PFSK-1 (cell line): Measurements from ENCODE around the gene BANF2.

Experiments
- POLR2AphosphoS5 ChIP-seq: IDR thresholded peaks from 2 replicates; pipeline ENCODE4 v1.6.1; 2012; ENCODE audit warnings: low read depth, mild to moderate bottlenecking, control low read depth, low read length, moderate library complexity
- REST ChIP-seq, 2 experiments: IDR thresholded peaks; 2 replicates each; pipeline versions ENCODE4 v1.6.1 to v1.8.0; 2011 to 2012; ENCODE audit warnings: low read depth in 2 of 2, low read length in 2 of 2, control low read depth in 1 of 2, inconsistent platforms in 1 of 2, mild to moderate bottlenecking in 1 of 2, moderate library complexity in 1 of 2; ENCODE audit not compliant: insufficient read depth in 1 of 2
- TAF1 ChIP-seq: IDR thresholded peaks from 2 replicates; pipeline ENCODE4 v1.6.1; 2012; ENCODE audit warnings: low read length, control low read depth, borderline replicate concordance; ENCODE audit not compliant: insufficient read depth

GRCh38 chr20:17785007-17785406, 85.2 kb downstream of the BANF2 start:
- TF ChIP-seq POLR2AphosphoS5 (no peak), TAF1 (no peak), REST (IDR thresholded peaks at IDR 0.05; ENCODE audit: insufficient read depth in 1 of 2, low read depth in 2 of 2, low read length in 2 of 2) (no peak)
